ENCODE data around the gene MOV10L1. TPM values are rescaled to one million over a fixed set of nuclear protein-coding genes. Genes with fewer than 3 reads are reported as not detected.

Gene MOV10L1
- total RNA-seq, 4 donors from 2014 or later: 0.13 to 1.7 (median 1.6) TPM; not detected in 1

GRCh38 chr22:50081426-50082196 is 8.2 kb upstream of the MOV10L1 start:
- intact Hi-C loops (cut with DNase I; ENCODE audit: low total_unique reads): no loop called here
- WGBS, 2 donors: 88 to 90% methylated on average over 27 of the region's 27 CpGs
- H3K4me3 ChIP-seq (ENCODE audit: low read depth, poor library complexity, severe bottlenecking): no peak overlapping the region
- no peak for TF ChIP-seq POLR2A (IDR thresholded peaks at IDR 0.05)
- TF ChIP-seq CTCF (IDR thresholded peaks at IDR 0.05): no peak
- DNase-seq (ENCODE audit: low spot score in 2 of 2): no peak

GRCh38 chr22:50082197-50082715 is 7.5 kb upstream of the MOV10L1 start:
- WGBS, 2 donors: 70 to 73% methylated on average over 18 of the region's 18 CpGs
- intact Hi-C loops (cut with DNase I; ENCODE audit: low total_unique reads): no loop called here
- no peak for TF ChIP-seq CTCF (IDR thresholded peaks at IDR 0.05)
- TF ChIP-seq POLR2A (IDR thresholded peaks at IDR 0.05): no peak

GRCh38 chr22:50082961-50083461 is 6.8 kb upstream of the MOV10L1 start:
- 49 to 60% methylated on average over 21 of the region's 21 CpGs for WGBS, 2 donors
- no peak overlapping the region for H3K4me3 ChIP-seq (ENCODE audit: low read depth, poor library complexity, severe bottlenecking)
- no peak for TF ChIP-seq CTCF (IDR thresholded peaks at IDR 0.05)
- no peak for TF ChIP-seq POLR2A (IDR thresholded peaks at IDR 0.05)
- no peak for DNase-seq (ENCODE audit: low spot score in 2 of 2)
- intact Hi-C loops (cut with DNase I; ENCODE audit: low total_unique reads): no loop called here

More at GRCh38 chr22:50082197-50082715, 7.5 kb upstream of the MOV10L1 start:
- no peak for DNase-seq (ENCODE audit: low spot score in 2 of 2)
- H3K4me3 ChIP-seq (ENCODE audit: low read depth, poor library complexity, severe bottlenecking): no peak overlapping the region

GRCh38 chr22:50083462-50084079 is 6.2 kb upstream of the MOV10L1 start:
- peak in 1 of 2 donors; percentile 30 for DNase-seq (ENCODE audit: low spot score in 2 of 2)
- 54 to 66% methylated on average over 9 to 16 of the region's 18 CpGs for WGBS, 2 donors
- intact Hi-C loops (cut with DNase I; ENCODE audit: low total_unique reads): no loop called here
- no peak overlapping the region for H3K4me3 ChIP-seq (ENCODE audit: low read depth, poor library complexity, severe bottlenecking)
- no peak for TF ChIP-seq CTCF (IDR thresholded peaks at IDR 0.05)
- TF ChIP-seq POLR2A (IDR thresholded peaks at IDR 0.05): no peak

GRCh38 chr22:50084080-50084477 is 5.7 kb upstream of the MOV10L1 start:
- WGBS, 2 donors: 74 to 82% methylated on average over 7 to 10 of the region's 10 CpGs
- TF ChIP-seq CTCF (IDR thresholded peaks at IDR 0.05) (no peak), POLR2A (IDR thresholded peaks at IDR 0.05) (no peak)
- DNase-seq (ENCODE audit: low spot score in 2 of 2): no peak
- H3K4me3 ChIP-seq (ENCODE audit: low read depth, poor library complexity, severe bottlenecking): no peak overlapping the region
- intact Hi-C loops (cut with DNase I; ENCODE audit: low total_unique reads): no loop called here

Measured in lower leg skin (tissue), 4 donors.